HG03354 (cell line): ENCODE data around the gene HOXA11.
A peak's percentile ranks its signal among the peaks of the same experiment; 100 is the strongest.

ENCODE experiments used
- ATAC-seq: cut with Tn5 transposase; IDR thresholded peaks from one replicate; pipeline ENCODE4 v1.9.1; 2021; ENCODE audit warnings: mild to moderate bottlenecking; ENCODE audit not compliant: unreplicated experiment, poor library complexity, severe bottlenecking

Gene HOXA11

GRCh38 chr7:27150568-27151340 is 34.3 kb downstream of the HOXA11 start:
- peak; percentile 80 for ATAC-seq

- no peak for ATAC-seq
Measured at GRCh38 chr7:27149842-27150567, 35.0 kb downstream of the HOXA11 start.

- no peak for ATAC-seq
Measured at GRCh38 chr7:27148756-27149641, 36.0 kb downstream of the HOXA11 start.

GRCh38 chr7:27148031-27148755 is 36.8 kb downstream of the HOXA11 start:
- no peak for ATAC-seq

GRCh38 chr7:27147199-27148030 is 37.6 kb downstream of the HOXA11 start, which contains the start of gene HOXA6:
TSS of gene HOXA6 (minus strand) at chr7:27147774. CDS start at chr7:27147749, 25 bp downstream.
- no peak for ATAC-seq

- ATAC-seq, result no peak
Measured at GRCh38 chr7:27146491-27147198, 38.4 kb downstream of the HOXA11 start.

- no peak for ATAC-seq
Measured at GRCh38 chr7:27145914-27146412, 39.1 kb downstream of the HOXA11 start.

- ATAC-seq, result no peak
Measured at GRCh38 chr7:27145165-27145913, 39.7 kb downstream of the HOXA11 start.

GRCh38 chr7:27144781-27145164 is 40.3 kb downstream of the HOXA11 start:
- ATAC-seq, result no peak

- no peak for ATAC-seq
Measured at GRCh38 chr7:27143950-27144780, 40.9 kb downstream of the HOXA11 start.

GRCh38 chr7:27143023-27143949 is 41.7 kb downstream of the HOXA11 start, which contains the start of gene HOXA5:
TSS of gene HOXA5 (minus strand) at chr7:27143681. CDS start at chr7:27143607, 74 bp downstream.
- ATAC-seq, result no peak

GRCh38 chr7:27142580-27143022 is 42.4 kb downstream of the HOXA11 start:
- no peak for ATAC-seq

- no peak for ATAC-seq
Measured at GRCh38 chr7:27141923-27142579, 43.0 kb downstream of the HOXA11 start.

- no peak for ATAC-seq
Measured at GRCh38 chr7:27141137-27141922, 43.7 kb downstream of the HOXA11 start.
